Activated naive CD8-positive, alpha-beta T cell treated with anti-CD3 and anti-CD28 coated beads, Interleukin-2, amount 50 U/mL, for 24 hours (primary cell): ENCODE measurements around the gene DOC2B.
"Not testable (repeated sequence)": the region's sequence is repeated elsewhere in the genome, so short reads cannot be mapped to it uniquely, and the experiment has no call there.

Experiments
- ATAC-seq: fragments of 150-1000 bp; cut with Tn5 transposase; one replicate; pipeline ENCODE4 v1.10.0; 2021
- DNase-seq: peaks from one replicate; pipeline ENCODE4 v3.0.0; 2021
- H3K27ac Mint-ChIP-seq: one replicate; pipeline ENCODE4 v1.8.0; 2021; ENCODE audit warnings: mild to moderate bottlenecking, mixed read lengths
- H3K27me3 Mint-ChIP-seq: one replicate; pipeline ENCODE4 v1.8.0; 2021; ENCODE audit warnings: mixed read lengths
- H3K36me3 Mint-ChIP-seq: one replicate; pipeline ENCODE4 v1.8.0; 2021; ENCODE audit warnings: low read depth, mixed read lengths
- H3K4me1 Mint-ChIP-seq: one replicate; pipeline ENCODE4 v1.8.0; 2021; ENCODE audit warnings: mixed read lengths
- H3K4me3 Mint-ChIP-seq: one replicate; pipeline ENCODE4 v1.8.0; 2021; ENCODE audit warnings: mild to moderate bottlenecking, moderate library complexity, mixed read lengths
- H3K9me3 Mint-ChIP-seq: one replicate; pipeline ENCODE4 v1.8.0; 2021; ENCODE audit warnings: mixed read lengths

Gene DOC2B

DNA sequence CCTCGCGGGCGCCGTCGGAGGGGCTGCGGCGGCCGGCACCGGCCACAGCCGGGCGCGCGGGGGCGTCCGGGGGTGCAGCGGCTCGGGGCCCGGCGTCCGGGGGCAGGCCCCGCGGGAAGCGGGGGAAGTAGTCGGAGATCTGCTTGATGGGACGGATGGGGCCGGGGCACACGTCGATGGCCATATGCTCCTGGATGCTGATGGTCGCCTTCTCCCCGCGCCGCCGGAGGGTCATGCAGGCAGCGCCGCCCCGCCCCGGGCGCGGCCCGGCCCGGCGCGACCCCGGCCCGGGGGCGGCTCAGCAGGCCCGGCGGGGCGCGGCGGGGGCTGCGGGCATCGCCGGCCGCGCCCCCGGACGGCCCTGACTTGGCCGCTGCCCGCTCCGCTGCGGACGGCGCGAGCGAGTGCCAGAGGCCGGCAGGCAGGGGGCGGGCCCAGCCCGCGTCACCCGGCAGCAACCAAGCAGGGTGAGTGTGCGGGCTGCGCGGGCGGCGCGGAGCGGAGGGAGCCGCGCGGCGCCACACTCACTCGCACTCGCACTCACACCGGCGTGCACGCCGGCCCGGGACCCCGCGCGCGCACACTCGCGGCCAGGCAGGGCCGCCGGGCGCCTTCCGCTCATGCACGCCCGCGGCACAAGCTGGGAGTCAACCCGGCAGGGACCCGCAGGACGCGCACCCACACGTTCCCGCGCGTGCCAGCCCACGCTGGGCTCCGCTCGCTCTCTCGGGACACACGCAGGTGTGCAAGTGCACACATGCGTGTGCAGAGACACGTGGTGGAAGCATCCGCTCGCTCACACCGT, at the start of gene DOC2B:
Gene DOC2B, minus strand, starts transcription at position 406 of the 805 bp plus-strand sequence. Its CDS starts 171 bp downstream, at position 235.
- peaks cover 15% of the 10 kb centered on the region for H3K4me1 Mint-ChIP-seq
- DNase-seq (peak; percentile 13), ATAC-seq (no peak)
- no peaks in the 10 kb centered on the region for H3K36me3 Mint-ChIP-seq
- peaks cover 37% of the 10 kb centered on the region for H3K27me3 Mint-ChIP-seq
- H3K9me3 Mint-ChIP-seq: no peaks in the 10 kb centered on the region
- H3K4me3 Mint-ChIP-seq: peak within 1 kb of the TSS; percentile 38
- H3K27ac Mint-ChIP-seq: no peak within 1 kb of the TSS

DNA sequence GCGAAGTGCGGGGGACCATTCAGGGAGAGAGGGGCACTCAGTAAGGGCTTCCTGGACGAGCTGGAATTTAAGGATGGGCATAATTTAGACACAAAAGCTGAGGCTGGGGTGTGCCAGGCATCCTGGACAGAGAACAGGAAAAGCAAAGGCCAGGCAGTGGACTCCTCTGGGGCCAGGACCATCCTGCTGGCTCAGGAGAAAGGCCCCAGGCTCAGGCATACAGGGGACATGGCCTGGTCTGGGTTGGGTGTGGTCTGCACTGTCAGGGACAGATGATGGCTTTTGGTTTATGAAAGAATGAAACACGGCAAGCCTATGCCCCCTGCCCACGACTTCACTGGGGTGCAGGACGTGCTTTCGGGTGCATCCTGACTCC, 48.9 kb upstream of the DOC2B start:
- H3K4me1 Mint-ChIP-seq: no peaks in the 10 kb centered on the region
- no peaks in the 10 kb centered on the region for H3K9me3 Mint-ChIP-seq
- no peak overlapping the region for H3K27ac Mint-ChIP-seq
- H3K36me3 Mint-ChIP-seq: no peaks in the 10 kb centered on the region
- H3K4me3 Mint-ChIP-seq: no peak overlapping the region
- no peaks in the 10 kb centered on the region for H3K27me3 Mint-ChIP-seq
- no peak for DNase-seq
- ATAC-seq: no peak

DNA sequence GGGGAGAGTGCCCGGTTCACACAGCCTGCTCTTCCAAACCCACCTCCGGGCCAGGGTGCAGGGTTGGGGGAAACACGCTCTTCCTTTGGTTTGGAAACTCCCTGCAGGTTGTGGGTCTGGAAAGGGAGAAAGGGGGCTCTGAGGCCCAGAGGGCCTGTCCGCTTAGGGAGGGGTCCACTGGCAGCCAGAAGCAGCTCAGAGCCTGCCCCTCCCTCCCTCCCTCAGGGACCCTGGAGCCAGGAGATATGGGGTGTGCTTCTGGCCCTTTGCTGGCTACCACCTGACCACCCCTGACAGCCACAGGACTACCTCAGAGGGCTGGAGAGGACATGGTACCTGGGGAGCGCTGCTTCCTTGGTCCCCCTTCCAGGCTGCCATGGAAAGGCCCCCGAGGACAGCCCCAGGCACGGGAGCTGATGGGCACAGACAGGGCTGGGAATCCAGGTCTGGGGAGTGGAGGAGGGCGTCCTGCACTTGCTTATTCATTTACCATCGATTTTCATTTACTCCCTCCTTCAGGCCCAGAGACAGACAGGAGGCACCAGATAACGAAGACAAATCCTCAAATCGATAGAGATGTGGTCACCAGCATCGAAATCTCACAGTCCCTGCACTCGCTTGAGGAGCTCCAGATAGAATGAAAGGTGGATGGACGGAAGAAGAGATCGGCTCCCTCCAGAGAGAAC, 48.4 kb upstream of the DOC2B start:
- H3K36me3 Mint-ChIP-seq: no peaks in the 10 kb centered on the region
- H3K9me3 Mint-ChIP-seq: no peaks in the 10 kb centered on the region
- H3K4me1 Mint-ChIP-seq: no peaks in the 10 kb centered on the region
- no peak overlapping the region for H3K4me3 Mint-ChIP-seq
- no peak for ATAC-seq
- H3K27me3 Mint-ChIP-seq: no peaks in the 10 kb centered on the region
- no peak overlapping the region for H3K27ac Mint-ChIP-seq
- no peak for DNase-seq

DNA sequence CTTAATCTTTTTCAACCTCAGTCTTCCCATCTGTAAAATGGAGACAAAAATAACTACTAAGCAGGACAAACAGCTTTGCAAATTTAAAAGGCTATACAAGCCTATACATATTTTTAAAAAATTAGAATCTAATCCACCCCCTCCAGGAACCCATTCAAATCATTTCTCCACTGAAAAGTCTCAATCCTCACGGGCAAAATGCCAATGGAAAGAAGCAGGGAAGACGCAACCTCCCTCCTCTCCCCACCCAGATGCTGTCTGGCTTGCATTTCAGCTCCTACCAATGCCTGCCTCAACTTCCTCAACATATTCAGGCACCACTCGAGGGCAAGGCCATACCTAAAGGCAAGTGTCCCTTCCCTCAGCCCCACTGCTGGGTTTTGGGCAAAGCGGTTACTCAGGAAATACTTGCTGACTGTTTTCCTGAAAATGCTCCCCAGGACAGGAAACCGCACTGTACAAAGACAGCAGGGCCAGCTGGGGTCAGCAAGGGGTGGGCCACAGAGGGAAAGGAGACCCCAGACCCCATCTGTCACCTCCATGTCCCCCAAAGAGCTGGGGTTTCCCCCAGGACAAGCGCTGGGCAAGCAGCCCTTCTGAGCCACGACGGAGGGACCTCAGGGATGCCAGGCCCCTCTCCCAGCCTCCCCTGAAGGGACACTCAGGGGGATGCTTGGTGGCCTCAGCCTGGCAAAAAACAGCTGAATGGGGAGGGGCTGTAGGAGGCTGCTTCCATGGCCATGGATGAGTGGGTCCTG, 47.7 kb upstream of the DOC2B start:
- no peak overlapping the region for H3K27ac Mint-ChIP-seq
- no peaks in the 10 kb centered on the region for H3K4me1 Mint-ChIP-seq
- no peak overlapping the region for H3K4me3 Mint-ChIP-seq
- H3K27me3 Mint-ChIP-seq: no peaks in the 10 kb centered on the region
- H3K36me3 Mint-ChIP-seq: no peaks in the 10 kb centered on the region
- DNase-seq (no peak), ATAC-seq (no peak)
- H3K9me3 Mint-ChIP-seq: no peaks in the 10 kb centered on the region

DNA sequence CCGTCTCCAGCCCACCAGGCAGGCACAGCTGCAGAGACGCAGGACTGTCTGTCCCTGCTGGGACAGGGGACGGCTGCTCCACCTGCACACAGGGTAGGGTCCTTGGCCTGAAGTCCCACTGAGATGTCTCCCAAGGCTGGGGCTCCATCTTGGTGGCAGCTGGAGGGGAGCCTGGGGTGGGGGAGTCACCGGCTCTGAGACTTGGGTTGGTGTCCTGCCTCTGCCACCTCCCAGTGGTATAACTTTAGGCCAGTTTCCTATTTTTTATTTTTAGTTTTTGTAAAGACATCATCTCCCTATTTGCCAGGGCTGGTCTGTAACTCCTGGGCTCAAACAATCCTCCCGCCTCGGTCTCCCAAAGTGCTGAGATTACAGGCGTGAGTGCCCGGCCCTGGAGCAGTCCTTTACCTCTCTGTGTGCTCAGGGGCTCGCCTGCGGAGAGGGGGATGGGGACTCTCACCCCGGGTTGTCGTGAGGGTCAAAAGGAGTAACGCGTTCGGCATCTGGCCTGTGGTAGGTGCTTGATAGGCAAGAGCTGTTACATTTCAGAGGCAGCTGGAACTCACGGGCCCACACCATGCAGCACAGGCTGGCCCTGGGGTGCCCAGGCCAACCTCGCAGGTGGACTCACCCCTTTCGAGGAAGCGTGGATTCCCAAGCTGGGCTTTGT, 46.6 kb upstream of the DOC2B start:
- Mint-ChIP-seq H3K4me1 (no peaks in the 10 kb centered on the region), H3K9me3 (no peaks in the 10 kb centered on the region), H3K27ac (no peak overlapping the region), H3K36me3 (no peaks in the 10 kb centered on the region), H3K27me3 (no peaks in the 10 kb centered on the region), H3K4me3 (no peak overlapping the region)
- DNase-seq (no peak), ATAC-seq (no peak)

DNA sequence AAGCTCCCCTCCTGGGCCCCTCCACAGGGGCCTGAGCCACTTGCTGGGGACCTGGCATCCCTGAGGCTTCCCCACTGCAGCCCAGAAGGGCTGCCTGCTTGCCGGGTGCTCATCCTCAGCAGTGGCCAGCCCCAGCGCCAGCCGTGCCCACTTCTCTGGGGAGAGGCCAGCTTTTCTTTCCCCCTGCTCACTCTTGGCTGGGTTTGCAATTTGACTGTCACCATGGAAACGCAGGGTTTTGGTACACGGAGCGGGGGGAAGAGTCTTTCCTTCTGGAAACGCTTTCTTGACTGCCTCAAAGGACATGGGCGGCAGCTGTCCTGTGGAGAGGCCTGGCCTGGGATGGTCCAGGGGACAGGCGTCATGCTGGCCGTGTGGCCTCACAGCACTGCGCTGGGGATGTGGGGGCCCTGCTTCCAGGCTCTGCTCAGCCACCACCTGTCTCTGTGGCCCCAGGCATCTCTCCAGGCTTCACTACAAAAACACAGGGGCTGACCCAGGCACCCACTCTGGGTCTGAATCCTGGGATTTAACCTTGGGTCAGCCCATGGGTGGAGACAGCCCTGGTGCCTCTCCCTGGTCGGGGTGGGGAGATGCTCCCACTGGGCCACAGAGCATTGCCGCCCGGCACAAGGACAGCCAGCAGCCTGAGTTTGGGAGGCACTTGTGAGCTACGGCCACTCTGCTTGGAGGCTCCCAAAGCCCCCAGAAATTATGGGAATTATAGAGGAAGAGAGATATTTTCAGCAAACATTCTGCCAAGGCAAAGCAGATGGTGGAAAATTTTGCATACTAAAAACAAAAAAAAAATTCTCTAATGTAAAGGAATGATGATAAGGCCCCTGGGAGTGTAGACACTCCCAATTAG, 45.9 kb upstream of the DOC2B start:
- no peak overlapping the region for H3K27ac Mint-ChIP-seq
- H3K9me3 Mint-ChIP-seq: no peaks in the 10 kb centered on the region
- H3K4me3 Mint-ChIP-seq: no peak overlapping the region
- no peak for DNase-seq
- H3K27me3 Mint-ChIP-seq: no peaks in the 10 kb centered on the region
- ATAC-seq: no peak
- no peaks in the 10 kb centered on the region for H3K4me1 Mint-ChIP-seq
- H3K36me3 Mint-ChIP-seq: no peaks in the 10 kb centered on the region

DNA sequence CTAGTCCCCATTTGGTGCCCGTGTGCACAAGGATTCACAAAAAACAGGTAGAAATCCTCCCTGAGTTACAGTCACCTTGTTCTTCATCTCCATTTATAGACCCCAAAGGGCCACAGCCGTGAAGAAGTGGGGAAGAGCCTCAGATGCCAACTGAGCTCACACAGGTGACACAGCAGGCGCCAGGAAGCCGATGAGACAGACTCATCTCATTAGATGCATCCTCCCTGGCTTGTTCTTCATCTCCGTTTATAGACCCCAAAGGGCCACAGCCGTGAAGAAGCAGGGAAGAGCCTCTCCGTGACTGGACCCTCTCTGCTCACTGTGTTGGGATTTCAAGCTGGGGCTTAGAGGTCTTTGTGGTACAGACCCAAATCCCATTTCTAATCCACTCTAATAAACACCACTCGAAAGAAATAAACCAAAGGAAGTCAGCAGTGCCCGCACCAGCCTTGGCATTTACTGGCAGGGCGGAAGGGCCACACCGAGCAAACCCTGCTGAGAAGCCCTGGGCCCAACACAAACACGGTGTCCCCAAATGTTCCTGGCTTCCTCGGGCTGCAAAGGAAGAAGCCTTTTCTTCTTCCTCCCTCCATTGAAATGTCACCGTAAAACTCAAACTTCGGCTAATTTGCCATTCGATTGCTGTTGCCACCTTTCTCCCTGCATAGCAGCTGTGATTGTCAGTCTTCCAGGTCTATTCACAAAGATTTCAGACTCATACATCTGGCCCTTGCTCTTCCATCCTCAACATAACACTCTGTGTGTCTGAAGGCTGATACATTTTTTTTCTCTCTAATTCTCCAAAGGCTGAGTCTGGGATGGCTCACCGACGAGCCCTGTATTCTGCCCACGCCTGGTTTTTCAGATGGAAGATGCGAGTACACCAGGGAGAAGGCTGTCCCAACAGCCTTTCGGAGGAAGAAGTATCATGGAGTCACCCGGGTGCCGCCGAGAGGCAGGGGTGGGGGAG, 44.9 kb upstream of the DOC2B start:
- DNase-seq: no peak
- no peaks in the 10 kb centered on the region for H3K9me3 Mint-ChIP-seq
- no peak for ATAC-seq

DNA sequence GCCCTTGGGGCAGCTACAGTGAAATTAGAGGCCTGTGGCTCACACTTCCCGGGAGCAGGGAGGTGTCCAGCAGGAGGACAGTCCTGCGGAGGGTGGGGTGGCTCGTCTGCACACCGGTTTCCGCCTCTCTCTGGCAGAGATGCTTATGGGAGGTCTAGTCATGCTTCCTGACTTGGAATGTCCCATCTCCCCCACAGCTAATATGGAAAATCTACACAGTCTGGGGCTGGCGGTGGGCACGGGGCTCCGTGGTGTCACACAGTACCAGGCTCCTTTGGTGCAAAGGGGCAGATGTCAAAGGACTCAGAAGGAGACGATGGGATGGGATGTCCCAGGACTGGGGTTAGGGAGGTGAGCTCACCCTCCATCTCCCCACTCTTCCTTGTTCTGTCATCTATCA, 44.1 kb upstream of the DOC2B start:
- ATAC-seq: no peak
- no peak overlapping the region for H3K27ac Mint-ChIP-seq

More for the DNA sequence above, 44.9 kb upstream of the DOC2B start:
- Mint-ChIP-seq H3K4me1 (no peaks in the 10 kb centered on the region), H3K4me3 (no peak overlapping the region), H3K27ac (no peak overlapping the region), H3K27me3 (no peaks in the 10 kb centered on the region), H3K36me3 (no peaks in the 10 kb centered on the region)

DNA sequence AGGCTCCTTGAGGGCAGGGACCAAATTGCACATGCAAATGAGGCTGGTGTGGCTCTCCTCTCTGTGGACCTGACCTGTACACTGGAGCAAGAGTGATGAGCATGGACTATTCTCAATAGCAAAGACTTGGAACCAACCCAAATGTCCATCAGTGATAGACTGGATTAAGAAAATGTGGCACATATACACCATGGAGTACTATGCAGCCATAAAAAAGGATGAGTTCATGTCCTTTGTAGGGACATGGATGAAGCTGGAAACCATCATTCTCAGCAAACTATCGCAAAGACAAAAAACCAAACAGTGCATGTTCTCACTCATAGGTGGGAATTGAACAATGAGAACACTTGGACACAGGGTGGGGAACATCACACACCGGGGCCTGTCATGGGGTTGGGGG, 43.1 kb upstream of the DOC2B start:
- not testable (repeated sequence) for H3K27ac Mint-ChIP-seq, H3K36me3 Mint-ChIP-seq, DNase-seq, H3K4me3 Mint-ChIP-seq, H3K4me1 Mint-ChIP-seq, H3K9me3 Mint-ChIP-seq, ATAC-seq, H3K27me3 Mint-ChIP-seq

More for the DNA sequence above, 44.1 kb upstream of the DOC2B start:
- no peak overlapping the region for H3K4me3 Mint-ChIP-seq
- no peak for DNase-seq
- no peaks in the 10 kb centered on the region for H3K4me1 Mint-ChIP-seq
- no peaks in the 10 kb centered on the region for H3K9me3 Mint-ChIP-seq
- no peaks in the 10 kb centered on the region for H3K36me3 Mint-ChIP-seq
- no peaks in the 10 kb centered on the region for H3K27me3 Mint-ChIP-seq

DNA sequence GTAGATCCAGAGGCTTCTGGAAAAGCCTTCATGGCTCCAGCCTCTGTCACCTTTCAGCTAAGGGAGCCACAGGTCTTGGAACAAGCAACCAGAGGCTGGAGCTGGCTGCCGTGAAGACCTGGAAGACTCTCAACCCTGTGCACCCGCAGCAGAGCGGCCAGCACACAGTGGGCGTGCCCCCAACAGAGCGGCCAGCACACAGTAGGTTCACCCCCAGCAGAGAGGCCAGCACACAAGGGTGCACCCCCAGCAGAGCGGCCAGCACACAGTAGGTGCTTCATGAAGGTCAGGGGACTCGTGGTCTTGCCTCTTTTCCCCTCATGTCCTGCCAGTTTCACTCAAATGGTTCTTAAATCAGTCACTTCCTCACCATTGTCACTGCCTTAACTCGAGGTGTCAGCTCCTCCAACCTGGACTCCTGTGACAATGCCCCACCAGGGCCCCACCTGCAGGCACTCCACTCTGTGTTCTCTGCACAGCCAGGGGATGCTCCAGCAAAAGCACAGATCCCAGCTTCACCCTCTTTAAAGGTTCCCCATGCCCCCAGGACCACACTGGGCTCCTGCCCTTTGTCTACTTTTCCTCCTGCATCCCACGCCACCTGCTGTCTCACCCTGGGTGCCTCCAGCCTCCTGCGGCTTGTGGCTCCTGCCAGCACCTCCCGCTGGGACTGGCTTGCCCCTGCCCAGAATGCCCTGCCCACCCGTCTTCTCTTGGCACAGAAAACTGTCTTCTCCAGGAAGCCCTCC, 42.4 kb upstream of the DOC2B start:
- Mint-ChIP-seq H3K4me3 (no peak overlapping the region), H3K9me3 (no peaks in the 10 kb centered on the region), H3K27ac (no peak overlapping the region), H3K36me3 (no peaks in the 10 kb centered on the region), H3K4me1 (no peaks in the 10 kb centered on the region), H3K27me3 (no peaks in the 10 kb centered on the region)
- ATAC-seq (no peak), DNase-seq (no peak)

DNA sequence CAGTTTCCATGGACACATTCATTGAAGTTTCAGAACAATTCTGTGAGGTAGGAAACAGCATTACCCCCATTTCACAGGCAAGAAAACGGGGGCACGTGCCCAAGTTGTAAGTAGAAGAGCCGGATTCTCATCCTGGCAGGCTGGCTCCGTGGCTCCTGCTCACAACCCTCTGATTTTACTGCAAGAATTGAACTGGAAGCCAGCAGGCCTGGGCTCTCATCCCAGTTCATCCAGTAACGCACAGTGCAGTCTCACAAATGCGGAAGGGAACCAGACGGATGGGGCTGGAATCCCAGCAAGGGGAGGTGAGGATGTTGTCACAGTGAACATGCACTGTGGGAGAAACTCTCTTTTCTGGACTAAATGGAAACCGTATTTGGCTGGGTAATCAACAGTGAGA, 40.7 kb upstream of the DOC2B start:
- ATAC-seq (no peak), DNase-seq (no peak)
- no peak overlapping the region for H3K4me3 Mint-ChIP-seq
- H3K27me3 Mint-ChIP-seq: no peaks in the 10 kb centered on the region
- H3K4me1 Mint-ChIP-seq: no peaks in the 10 kb centered on the region
- no peak overlapping the region for H3K27ac Mint-ChIP-seq
- H3K36me3 Mint-ChIP-seq: no peaks in the 10 kb centered on the region
- no peaks in the 10 kb centered on the region for H3K9me3 Mint-ChIP-seq

DNA sequence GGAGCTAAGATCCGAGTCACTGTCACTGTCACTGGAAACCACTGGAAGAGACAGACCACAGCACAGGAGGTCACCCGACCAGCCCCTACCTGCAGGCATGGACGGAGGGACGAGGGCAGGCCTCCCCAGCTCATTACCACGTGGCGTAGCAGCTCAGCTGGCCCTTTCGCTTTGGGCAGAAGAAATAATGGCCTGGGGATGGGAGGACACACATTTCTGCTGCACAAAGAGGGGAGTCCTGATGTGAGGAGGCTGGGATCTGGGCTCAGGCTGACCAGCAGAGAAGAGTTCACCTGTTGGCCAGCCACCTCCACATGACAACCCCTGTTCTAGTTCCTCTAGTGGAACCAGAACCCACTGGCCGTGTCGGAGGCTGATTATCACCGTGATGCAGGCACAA, 38.2 kb upstream of the DOC2B start:
- no peak for DNase-seq
- no peaks in the 10 kb centered on the region for H3K27me3 Mint-ChIP-seq
- no peak overlapping the region for H3K27ac Mint-ChIP-seq
- H3K4me1 Mint-ChIP-seq: no peaks in the 10 kb centered on the region
- no peak for ATAC-seq
- H3K36me3 Mint-ChIP-seq: no peaks in the 10 kb centered on the region
- no peaks in the 10 kb centered on the region for H3K9me3 Mint-ChIP-seq
- H3K4me3 Mint-ChIP-seq: no peak overlapping the region
